Tibial nerve (tissue), 4 donors: Measurements from ENCODE around the gene GRAMD1C. TPM values are rescaled to one million over a fixed set of nuclear protein-coding genes. Genes with fewer than 3 reads are reported as not detected.

Source experiments
- DNase-seq, 2 donors: peaks; one replicate each; pipeline ENCODE4 v3.0.0-alpha.2; 2019; ENCODE audit warnings: low spot score in 2 of 2
- H3K27ac ChIP-seq, 4 donors: fragments of 200-600 bp; sonication (generic) in 3 of 4; one replicate each; pipeline ENCODE4 v1.5.1; 2017 to 2019; ENCODE audit warnings: mild to moderate bottlenecking in 1 of 4
- H3K27me3 ChIP-seq, 2 donors: fragments of 200-600 bp; sonication (generic) in 1 of 2; one replicate each; pipeline versions ENCODE4 v1.5.1 to v1.6.0; 2017 to 2019
- H3K36me3 ChIP-seq, 3 donors: fragments of 200-600 bp; sonication (generic); one replicate each; pipeline ENCODE4 v1.5.1; 2018 to 2019
- H3K4me1 ChIP-seq, 4 donors: fragments of 200-600 bp; sonication (generic) in 3 of 4; one replicate each; pipeline ENCODE4 v1.5.1; 2017 to 2019
- H3K4me3 ChIP-seq, 4 donors: fragments of 200-600 bp; sonication (generic) in 3 of 4; one replicate each; pipeline ENCODE4 v1.5.1; 2017 to 2019; ENCODE audit warnings: mild to moderate bottlenecking in 1 of 4, moderate library complexity in 1 of 4
- H3K9me3 ChIP-seq, 4 donors: fragments of 200-600 bp; sonication (generic) in 3 of 4; one replicate each; pipeline ENCODE4 v1.5.1; 2017 to 2019
- CTCF ChIP-seq, 5 experiments: fragments of 200-600 bp in 3 of 5; fragments of 450-650 bp in 2 of 5; sonication (generic) in 3 of 5; IDR thresholded peaks; one replicate each; pipeline ENCODE4 v1.5.1; 2016 to 2019; ENCODE audit warnings: antibody characterized with exemption in 5 of 5, mild to moderate bottlenecking in 3 of 5, moderate library complexity in 2 of 5
- EP300 ChIP-seq, 2 donors: sonication (generic); formaldehyde crosslinking; IDR thresholded peaks; one replicate each; pipeline ENCODE4 v1.6.1; 2017; ENCODE audit warnings: antibody characterized with exemption in 2 of 2, mild to moderate bottlenecking in 1 of 2
- POLR2A ChIP-seq, 2 donors: fragments of 450-650 bp; IDR thresholded peaks; one replicate each; pipeline ENCODE4 v1.6.1; 2017; ENCODE audit warnings: antibody characterized with exemption in 2 of 2, mild to moderate bottlenecking in 2 of 2, moderate library complexity in 2 of 2
- WGBS, 2 donors: methylation state at CpG; one replicate each; pipeline ENCODE4 v1.1.5; 2018; 5-methylcytosine and 5-hydroxymethylcytosine counted together
- total RNA-seq, 4 donors: library from RNA; depleted of rRNA; stranded (reverse); fragments of >200 nt; gene quantifications; one replicate each; pipeline ENCODE4 v1.1.0, GENCODE V29; 2016

Gene GRAMD1C
- total RNA-seq, 4 donors from 2014 or later = 0.63 to 12.6 (median 1.2) TPM

GRCh38 chr3:113983544-113983943 lies 145.0 kb downstream of the GRAMD1C start:
- no peak for DNase-seq
- Histone ChIP-seq H3K4me1 (no peaks in the 10 kb centered on the region), H3K36me3 (peaks cover 0 to 69% (median 3%) of the 10 kb centered on the region in 3 donors), H3K27me3 (no peaks in the 10 kb centered on the region), H3K4me3 (no peak overlapping the region), H3K27ac (no peak overlapping the region), H3K9me3 (peaks cover 0 to 4% (median 0%) of the 10 kb centered on the region in 4 donors)
- WGBS, 2 donors = 93 to 95% methylated on average over 3 of the region's 3 CpGs
- TF ChIP-seq EP300 (IDR thresholded peaks at IDR 0.05) (no peak), CTCF (IDR thresholded peaks at IDR 0.05) (no peak), POLR2A (IDR thresholded peaks at IDR 0.05) (no peak)

GRCh38 chr3:113985541-113985940 lies 147.0 kb downstream of the GRAMD1C start:
- Histone ChIP-seq H3K36me3 (peaks cover 0 to 63% (median 0%) of the 10 kb centered on the region in 3 donors), H3K9me3 (peaks cover 0 to 4% (median 0%) of the 10 kb centered on the region in 4 donors), H3K27ac (no peak overlapping the region), H3K27me3 (no peaks in the 10 kb centered on the region), H3K4me3 (no peak overlapping the region), H3K4me1 (no peaks in the 10 kb centered on the region)
- DNase-seq = no peak
- no peak for TF ChIP-seq EP300 (IDR thresholded peaks at IDR 0.05)
- no peak for TF ChIP-seq CTCF (IDR thresholded peaks at IDR 0.05)
- no peak for TF ChIP-seq POLR2A (IDR thresholded peaks at IDR 0.05)
- WGBS, 2 donors = 34 to 42% methylated on average over 4 of the region's 4 CpGs

Other genes with a start within 250 kb of the GRAMD1C start
- 10 to 100 TPM; 16.8 to 22.6 (median 19.4) TPM for gene USF3, start 142.1 kb upstream of the GRAMD1C start, total RNA-seq
- gene NAA50, start 92.5 kb upstream of the GRAMD1C start, total RNA-seq = 100 to 1,000 TPM in 1 of 4 donors, 10 to 100 TPM in 3; 80.7 to 101 (median 89.0) TPM
- gene ATP6V1A, start 91.8 kb upstream of the GRAMD1C start, total RNA-seq = 10 to 100 TPM; 28.8 to 38.1 (median 34.2) TPM
- gene ZDHHC23, start 109.2 kb downstream of the GRAMD1C start, total RNA-seq = 1 to 10 TPM; 2.3 to 4.5 (median 3.2) TPM
- 10 to 100 TPM in 2 of 4 donors, 1 to 10 TPM in 2; 7.5 to 13.5 (median 10.8) TPM for gene CCDC191, start 217.7 kb downstream of the GRAMD1C start, total RNA-seq
- gene QTRT2, start 217.9 kb downstream of the GRAMD1C start, total RNA-seq = 10 to 100 TPM; 10.1 to 32.2 (median 18.6) TPM